ENCODE results near the gene TJP1.

The TJP1 gene

DNA sequence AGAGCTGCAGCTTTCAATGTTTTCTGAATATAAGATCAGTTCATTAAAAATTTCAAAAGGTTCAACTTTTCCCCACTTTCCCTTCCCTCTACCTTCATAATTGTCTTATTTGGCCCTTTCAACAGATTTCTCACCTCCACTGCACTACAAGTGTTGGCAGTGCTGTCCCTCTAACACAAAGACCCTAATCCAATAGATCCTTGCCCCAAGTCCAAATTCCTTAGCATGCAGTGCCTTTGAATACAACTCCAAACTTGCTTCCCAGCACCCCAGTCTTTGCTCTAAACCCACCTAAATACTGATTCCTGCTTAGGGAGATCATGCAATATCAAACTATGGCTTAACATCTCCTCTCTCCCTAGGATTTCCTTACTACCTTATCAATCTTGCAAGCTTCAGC is 43.9 kb downstream of the TJP1 start:
- Histone ChIP-seq H3K79me2 (ENCODE audit: control insufficient read depth, insufficient read depth, low read length, unreplicated experiment) (peaks cover 92% of the 10 kb centered on the region), H3K4me1 (ENCODE audit: control insufficient read depth, insufficient read depth, low read length, unreplicated experiment) (peaks cover 31% of the 10 kb centered on the region), H3K4me3 (ENCODE audit: low read depth, low read length) (no peak overlapping the region), H3K36me3 (ENCODE audit: insufficient read depth, low read length) (peaks cover 20% of the 10 kb centered on the region), H3K27me3 (ENCODE audit: insufficient read depth, low read length) (no peaks in the 10 kb centered on the region), H2AFZ (ENCODE audit: low read length, unreplicated experiment) (no peak overlapping the region), H3K27ac (ENCODE audit: low read depth, low read length) (no peak overlapping the region)

DNA sequence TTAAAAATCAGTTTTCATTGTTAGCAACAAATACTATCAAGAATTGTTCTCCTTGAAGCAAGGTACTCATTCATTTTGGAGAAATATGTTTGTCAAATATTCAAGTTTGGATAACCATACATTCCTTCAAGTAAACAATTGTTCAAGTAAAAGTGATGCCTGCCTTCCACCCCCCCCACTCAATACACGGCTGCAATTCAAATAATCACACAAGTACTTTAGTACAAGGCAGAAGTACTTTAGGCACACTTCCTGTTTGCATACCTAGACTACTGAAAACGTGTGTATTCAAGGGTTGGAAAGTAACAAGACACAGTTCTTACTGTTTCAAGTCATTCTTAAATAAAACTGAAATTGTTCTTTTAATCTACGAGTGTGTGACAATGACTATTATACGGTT is 45.4 kb downstream of the TJP1 start:
- Histone ChIP-seq H3K27ac (ENCODE audit: low read depth, low read length) (no peak overlapping the region), H3K4me3 (ENCODE audit: low read depth, low read length) (no peak overlapping the region), H3K79me2 (ENCODE audit: control insufficient read depth, insufficient read depth, low read length, unreplicated experiment) (peaks cover 90% of the 10 kb centered on the region), H3K36me3 (ENCODE audit: insufficient read depth, low read length) (peaks cover 20% of the 10 kb centered on the region), H2AFZ (ENCODE audit: low read length, unreplicated experiment) (no peak overlapping the region), H3K4me1 (ENCODE audit: control insufficient read depth, insufficient read depth, low read length, unreplicated experiment) (peaks cover 31% of the 10 kb centered on the region), H3K27me3 (ENCODE audit: insufficient read depth, low read length) (no peaks in the 10 kb centered on the region)

DNA sequence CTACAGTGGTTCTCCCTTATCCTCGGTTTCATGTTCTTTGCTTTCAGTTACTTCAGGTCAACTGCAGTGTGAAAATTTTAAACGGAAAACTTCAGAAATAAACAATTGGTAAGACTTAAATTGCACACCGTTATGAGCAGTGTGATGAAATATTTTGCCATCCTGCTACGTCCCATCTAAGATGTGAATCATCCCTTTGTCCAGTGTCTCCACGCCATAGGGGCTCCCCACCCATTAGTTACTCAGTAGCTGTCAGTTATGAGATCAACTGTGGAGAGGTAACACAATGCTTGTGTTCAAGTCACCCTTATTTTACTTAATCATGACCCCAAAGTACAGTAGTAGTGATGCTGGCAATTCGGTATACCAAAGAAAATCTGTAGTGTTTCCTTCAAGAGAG is 47.4 kb downstream of the TJP1 start:
- Histone ChIP-seq H3K4me3 (ENCODE audit: low read depth, low read length) (no peak overlapping the region), H3K27me3 (ENCODE audit: insufficient read depth, low read length) (no peaks in the 10 kb centered on the region), H3K4me1 (ENCODE audit: control insufficient read depth, insufficient read depth, low read length, unreplicated experiment) (peaks cover 35% of the 10 kb centered on the region), H3K79me2 (ENCODE audit: control insufficient read depth, insufficient read depth, low read length, unreplicated experiment) (peaks cover 71% of the 10 kb centered on the region), H3K36me3 (ENCODE audit: insufficient read depth, low read length) (peaks cover 12% of the 10 kb centered on the region; the same call in 1 of the 2 replicates), H2AFZ (ENCODE audit: low read length, unreplicated experiment) (no peak overlapping the region), H3K27ac (ENCODE audit: low read depth, low read length) (peak overlapping the region; percentile 51)

DNA sequence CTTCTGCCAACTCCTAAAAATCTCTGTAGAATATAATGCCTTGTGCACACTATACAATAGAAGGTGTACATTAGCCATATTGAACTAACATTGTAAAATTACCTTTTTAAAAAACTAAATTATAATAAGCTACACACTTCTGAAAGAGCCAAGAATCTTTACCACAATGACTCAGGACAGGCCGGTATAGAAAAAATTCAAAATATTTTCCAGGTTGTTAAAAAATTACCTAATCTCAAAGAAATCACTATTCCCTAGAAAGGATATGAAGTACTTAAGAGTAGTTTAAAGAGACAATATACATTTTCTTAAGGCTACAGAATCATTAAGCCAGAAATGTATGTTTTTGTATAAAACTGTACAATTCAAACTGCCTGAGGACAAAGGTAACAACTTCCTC is 48.5 kb downstream of the TJP1 start:
- no peak overlapping the region for H3K4me3 ChIP-seq (ENCODE audit: low read depth, low read length)
- H3K27ac ChIP-seq (ENCODE audit: low read depth, low read length): 0 out of 2 replicates have a peak overlapping the region, but pooled peaks have one; percentile 51
- no peaks in the 10 kb centered on the region for H3K27me3 ChIP-seq (ENCODE audit: insufficient read depth, low read length)
- peaks cover 19% of the 10 kb centered on the region; the same call in 1 of the 2 replicates for H3K36me3 ChIP-seq (ENCODE audit: insufficient read depth, low read length)
- peaks cover 35% of the 10 kb centered on the region for H3K4me1 ChIP-seq (ENCODE audit: control insufficient read depth, insufficient read depth, low read length, unreplicated experiment)
- H2AFZ ChIP-seq (ENCODE audit: low read length, unreplicated experiment): no peak overlapping the region
- H3K79me2 ChIP-seq (ENCODE audit: control insufficient read depth, insufficient read depth, low read length, unreplicated experiment): peaks cover 64% of the 10 kb centered on the region

DNA sequence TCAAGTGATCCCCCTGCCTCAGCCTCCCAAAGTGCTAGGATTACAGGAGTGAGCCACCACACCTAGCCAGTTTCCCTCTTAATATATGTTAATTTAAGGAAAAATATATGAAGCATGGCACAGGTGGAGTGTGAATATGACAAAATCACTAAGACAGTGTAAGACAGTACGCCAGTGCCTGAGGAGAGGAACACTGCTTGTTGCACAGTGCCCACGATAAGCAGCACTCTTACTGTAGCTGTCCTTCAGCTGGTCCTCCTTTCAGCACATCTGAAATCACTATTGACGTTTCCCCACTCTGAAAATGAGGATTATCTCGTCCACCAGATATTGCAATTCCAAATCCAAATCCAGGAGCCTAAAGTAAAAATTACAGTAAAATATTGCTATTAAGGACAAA is 49.3 kb downstream of the TJP1 start:
- Histone ChIP-seq H3K79me2 (ENCODE audit: control insufficient read depth, insufficient read depth, low read length, unreplicated experiment) (peaks cover 58% of the 10 kb centered on the region), H3K4me1 (ENCODE audit: control insufficient read depth, insufficient read depth, low read length, unreplicated experiment) (peaks cover 35% of the 10 kb centered on the region), H2AFZ (ENCODE audit: low read length, unreplicated experiment) (no peak overlapping the region), H3K36me3 (ENCODE audit: insufficient read depth, low read length) (peaks cover 24% of the 10 kb centered on the region; the same call in 1 of the 2 replicates), H3K27me3 (ENCODE audit: insufficient read depth, low read length) (no peaks in the 10 kb centered on the region), H3K27ac (ENCODE audit: low read depth, low read length) (no peak overlapping the region), H3K4me3 (ENCODE audit: low read depth, low read length) (no peak overlapping the region)

DNA sequence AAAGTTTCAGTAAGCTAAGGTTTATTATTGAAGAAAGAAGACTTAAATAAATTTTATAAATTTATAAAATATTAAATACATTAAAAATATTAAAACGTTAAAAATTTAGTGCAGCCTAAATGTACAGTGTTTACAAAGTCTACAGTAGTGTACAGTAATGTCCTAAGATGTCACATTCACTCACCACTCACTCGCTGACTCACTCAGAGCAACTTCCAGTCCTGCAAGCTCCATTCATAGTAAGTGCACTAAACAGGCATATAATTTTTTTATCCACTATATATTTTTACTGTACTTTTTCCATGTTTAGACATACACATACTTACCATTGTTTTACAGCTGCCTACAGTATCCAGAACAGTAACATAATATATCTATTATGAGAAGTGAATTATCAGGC is 51.5 kb downstream of the TJP1 start:
- peaks cover 27% of the 10 kb centered on the region for H3K4me1 ChIP-seq (ENCODE audit: control insufficient read depth, insufficient read depth, low read length, unreplicated experiment)
- H3K27ac ChIP-seq (ENCODE audit: low read depth, low read length): no peak overlapping the region
- H2AFZ ChIP-seq (ENCODE audit: low read length, unreplicated experiment): no peak overlapping the region
- H3K36me3 ChIP-seq (ENCODE audit: insufficient read depth, low read length): peaks cover 24% of the 10 kb centered on the region; the same call in 1 of the 2 replicates
- no peaks in the 10 kb centered on the region for H3K27me3 ChIP-seq (ENCODE audit: insufficient read depth, low read length)
- H3K79me2 ChIP-seq (ENCODE audit: control insufficient read depth, insufficient read depth, low read length, unreplicated experiment): peaks cover 47% of the 10 kb centered on the region
- H3K4me3 ChIP-seq (ENCODE audit: low read depth, low read length): no peak overlapping the region

DNA sequence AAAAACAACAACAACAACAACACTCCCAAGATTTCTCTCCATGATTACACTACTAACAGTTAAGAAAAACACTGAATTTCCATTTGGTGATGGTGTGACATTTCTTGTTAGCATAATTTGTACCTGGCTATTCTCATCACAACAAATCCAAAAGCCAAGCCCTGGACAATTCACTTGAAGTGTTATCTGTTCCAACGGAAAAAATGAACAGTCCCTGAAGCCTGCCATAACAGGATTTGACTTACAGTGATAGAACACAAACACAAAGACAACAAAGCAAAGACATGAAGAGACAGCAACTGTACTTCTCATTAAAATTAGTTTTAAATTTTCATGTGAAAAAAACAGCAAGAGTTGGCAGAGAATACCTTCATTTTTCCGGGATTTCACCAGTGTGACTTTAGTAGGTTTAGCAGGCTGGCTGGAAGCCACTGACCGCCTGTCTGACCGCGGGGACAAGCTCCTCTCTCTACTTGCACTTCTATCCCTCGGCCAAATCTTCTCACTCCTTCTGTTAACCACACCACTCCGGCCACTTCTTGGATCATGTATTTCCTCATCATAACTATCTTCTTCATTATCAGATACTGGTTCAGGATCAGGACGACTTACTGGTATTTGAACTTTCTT is 56.3 kb downstream of the TJP1 start:
- Histone ChIP-seq H2AFZ (ENCODE audit: low read length, unreplicated experiment) (no peak overlapping the region), H3K4me3 (ENCODE audit: low read depth, low read length) (no peak overlapping the region), H3K27ac (ENCODE audit: low read depth, low read length) (no peak overlapping the region), H3K4me1 (ENCODE audit: control insufficient read depth, insufficient read depth, low read length, unreplicated experiment) (peaks cover 2% of the 10 kb centered on the region), H3K36me3 (ENCODE audit: insufficient read depth, low read length) (peaks cover 34% of the 10 kb centered on the region), H3K79me2 (ENCODE audit: control insufficient read depth, insufficient read depth, low read length, unreplicated experiment) (peaks cover 20% of the 10 kb centered on the region), H3K27me3 (ENCODE audit: insufficient read depth, low read length) (no peaks in the 10 kb centered on the region)

DNA sequence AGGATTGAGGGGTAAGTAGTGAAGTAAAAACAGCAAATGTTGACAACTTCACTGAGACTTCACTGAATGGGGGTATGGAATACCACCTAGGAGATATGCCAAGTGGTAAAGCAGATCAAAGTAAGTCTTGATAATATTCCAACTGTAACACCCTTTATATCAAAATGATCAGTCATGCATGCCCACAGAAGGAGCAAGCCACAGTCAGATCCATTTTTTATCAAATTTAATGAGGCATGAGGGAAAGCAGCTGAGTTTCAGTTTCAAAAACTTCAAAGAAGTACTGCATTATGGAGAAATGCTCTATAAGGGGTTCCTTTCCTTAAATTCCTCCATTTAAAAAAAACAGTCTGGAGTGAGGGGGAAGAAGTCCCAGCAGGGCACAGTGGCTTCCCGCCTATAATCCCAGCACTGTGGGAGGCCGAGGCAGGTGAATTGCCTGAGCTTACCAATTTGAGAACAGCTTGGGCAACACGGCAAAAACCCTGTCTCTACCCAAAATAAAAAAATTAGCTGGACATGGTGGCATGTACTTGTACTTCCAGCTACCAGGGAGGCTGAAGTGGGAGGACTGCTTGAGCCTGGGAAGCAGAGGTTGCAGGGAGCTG is 56.9 kb downstream of the TJP1 start:
- Histone ChIP-seq H3K4me1 (ENCODE audit: control insufficient read depth, insufficient read depth, low read length, unreplicated experiment) (no peaks in the 10 kb centered on the region), H3K27me3 (ENCODE audit: insufficient read depth, low read length) (no peaks in the 10 kb centered on the region), H3K4me3 (ENCODE audit: low read depth, low read length) (no peak overlapping the region), H3K36me3 (ENCODE audit: insufficient read depth, low read length) (peaks cover 32% of the 10 kb centered on the region), H3K27ac (ENCODE audit: low read depth, low read length) (no peak overlapping the region), H2AFZ (ENCODE audit: low read length, unreplicated experiment) (no peak overlapping the region), H3K79me2 (ENCODE audit: control insufficient read depth, insufficient read depth, low read length, unreplicated experiment) (peaks cover 20% of the 10 kb centered on the region)

DNA sequence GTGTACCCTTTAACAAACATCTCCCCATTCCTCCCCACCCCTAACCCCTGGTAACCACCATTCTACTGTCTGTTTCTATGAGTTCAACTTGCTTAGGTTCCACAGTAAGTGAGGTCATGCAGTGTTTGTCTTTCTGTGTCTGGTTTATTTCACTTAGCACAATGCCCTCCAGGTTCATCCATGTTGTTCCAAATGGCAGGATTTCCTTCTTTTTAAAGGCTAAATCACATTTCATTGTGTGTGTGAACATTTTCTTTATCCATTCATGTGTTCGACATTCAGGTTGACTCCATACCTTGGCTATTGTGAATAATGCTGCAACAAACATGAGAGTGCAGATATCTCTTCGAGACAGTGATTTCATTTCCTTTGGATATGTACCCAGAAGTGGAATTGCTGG is 62.7 kb downstream of the TJP1 start:
- Histone ChIP-seq H3K4me1 (ENCODE audit: control insufficient read depth, insufficient read depth, low read length, unreplicated experiment) (peaks cover 14% of the 10 kb centered on the region), H2AFZ (ENCODE audit: low read length, unreplicated experiment) (no peak overlapping the region), H3K27me3 (ENCODE audit: insufficient read depth, low read length) (no peaks in the 10 kb centered on the region), H3K36me3 (ENCODE audit: insufficient read depth, low read length) (peaks cover 39% of the 10 kb centered on the region), H3K27ac (ENCODE audit: low read depth, low read length) (no peak overlapping the region), H3K4me3 (ENCODE audit: low read depth, low read length) (no peak overlapping the region), H3K79me2 (ENCODE audit: control insufficient read depth, insufficient read depth, low read length, unreplicated experiment) (peaks cover 16% of the 10 kb centered on the region)

DNA sequence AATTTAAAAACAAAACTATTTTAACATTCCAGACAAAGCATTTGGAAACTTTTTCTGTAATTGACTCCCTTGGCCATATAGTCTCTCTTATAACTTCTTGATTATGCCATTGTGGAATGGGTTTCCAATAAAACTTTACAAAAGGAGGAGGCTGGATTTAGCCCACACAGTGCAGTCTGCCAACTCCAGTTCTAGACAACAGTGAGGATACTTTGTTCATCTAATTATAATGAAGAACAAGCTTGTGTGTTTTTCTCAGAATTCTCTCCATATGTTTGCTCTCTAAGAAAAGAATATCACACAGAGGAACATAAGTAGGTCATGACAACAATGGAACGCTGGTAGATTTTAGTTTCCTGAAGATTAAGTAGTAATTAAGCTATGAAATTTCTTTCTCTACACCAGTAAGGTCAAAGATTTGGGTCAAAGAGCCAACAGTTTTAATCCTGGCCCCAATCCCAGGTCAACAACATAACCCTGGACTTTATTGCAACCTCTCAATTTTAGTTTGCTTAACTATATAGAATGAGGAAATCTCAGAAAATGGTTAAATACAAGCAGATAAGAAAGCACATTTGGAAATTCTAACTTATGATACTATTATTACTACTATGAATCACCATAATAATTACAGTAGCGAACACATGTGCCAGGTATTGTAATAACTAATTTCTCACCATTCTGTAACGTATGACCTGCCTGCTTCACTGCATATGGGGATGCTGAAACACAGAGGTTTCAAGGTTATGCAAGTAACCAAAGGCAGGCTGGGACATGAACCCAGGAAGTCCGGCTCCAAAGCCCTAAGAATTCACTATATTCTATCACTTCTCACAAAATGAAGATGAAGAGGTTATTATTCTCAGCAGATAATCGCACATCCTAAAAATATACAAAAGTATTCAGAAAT is 65.7 kb downstream of the TJP1 start:
- H3K27me3 ChIP-seq (ENCODE audit: insufficient read depth, low read length): no peaks in the 10 kb centered on the region
- H3K4me3 ChIP-seq (ENCODE audit: low read depth, low read length): no peak overlapping the region
- H3K36me3 ChIP-seq (ENCODE audit: insufficient read depth, low read length): peaks cover 28% of the 10 kb centered on the region
- peaks cover 16% of the 10 kb centered on the region for H3K79me2 ChIP-seq (ENCODE audit: control insufficient read depth, insufficient read depth, low read length, unreplicated experiment)
- no peak overlapping the region for H3K27ac ChIP-seq (ENCODE audit: low read depth, low read length)
- no peak overlapping the region for H2AFZ ChIP-seq (ENCODE audit: low read length, unreplicated experiment)
- H3K4me1 ChIP-seq (ENCODE audit: control insufficient read depth, insufficient read depth, low read length, unreplicated experiment): peaks cover 14% of the 10 kb centered on the region

All from ACC112 (cell line).